Measurements from ENCODE around the gene EIPR1.

DNA sequence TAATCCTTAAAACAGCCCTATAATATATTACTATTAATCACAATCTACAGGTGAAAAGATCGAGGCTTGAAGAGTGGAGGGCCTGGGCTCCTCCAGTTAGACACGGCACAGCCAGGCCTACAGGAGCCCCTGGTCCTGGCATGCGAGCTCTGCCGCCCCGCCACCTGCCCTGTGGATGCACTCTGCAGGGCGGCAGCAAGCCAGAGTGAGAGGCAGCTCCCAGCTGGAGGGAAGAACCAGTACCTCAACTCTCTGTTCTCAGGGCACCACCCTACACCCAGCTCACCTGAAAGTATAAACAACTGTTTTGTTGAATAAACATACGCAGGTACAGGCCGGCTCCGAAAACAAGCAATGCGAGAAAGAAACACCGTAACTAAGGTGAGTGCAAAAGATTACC is 34.6 kb downstream of the EIPR1 start:
- TF ChIP-seq, protein P1, sequence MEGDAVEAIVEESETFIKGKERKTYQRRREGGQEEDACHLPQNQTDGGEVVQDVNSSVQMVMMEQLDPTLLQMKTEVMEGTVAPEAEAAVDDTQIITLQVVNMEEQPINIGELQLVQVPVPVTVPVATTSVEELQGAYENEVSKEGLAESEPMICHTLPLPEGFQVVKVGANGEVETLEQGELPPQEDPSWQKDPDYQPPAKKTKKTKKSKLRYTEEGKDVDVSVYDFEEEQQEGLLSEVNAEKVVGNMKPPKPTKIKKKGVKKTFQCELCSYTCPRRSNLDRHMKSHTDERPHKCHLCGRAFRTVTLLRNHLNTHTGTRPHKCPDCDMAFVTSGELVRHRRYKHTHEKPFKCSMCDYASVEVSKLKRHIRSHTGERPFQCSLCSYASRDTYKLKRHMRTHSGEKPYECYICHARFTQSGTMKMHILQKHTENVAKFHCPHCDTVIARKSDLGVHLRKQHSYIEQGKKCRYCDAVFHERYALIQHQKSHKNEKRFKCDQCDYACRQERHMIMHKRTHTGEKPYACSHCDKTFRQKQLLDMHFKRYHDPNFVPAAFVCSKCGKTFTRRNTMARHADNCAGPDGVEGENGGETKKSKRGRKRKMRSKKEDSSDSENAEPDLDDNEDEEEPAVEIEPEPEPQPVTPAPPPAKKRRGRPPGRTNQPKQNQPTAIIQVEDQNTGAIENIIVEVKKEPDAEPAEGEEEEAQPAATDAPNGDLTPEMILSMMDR (conservative IDR thresholded peaks at IDR 0.05; ENCODE audit: low read depth, low read length) = no peak
- TF ChIP-seq, protein P2, sequence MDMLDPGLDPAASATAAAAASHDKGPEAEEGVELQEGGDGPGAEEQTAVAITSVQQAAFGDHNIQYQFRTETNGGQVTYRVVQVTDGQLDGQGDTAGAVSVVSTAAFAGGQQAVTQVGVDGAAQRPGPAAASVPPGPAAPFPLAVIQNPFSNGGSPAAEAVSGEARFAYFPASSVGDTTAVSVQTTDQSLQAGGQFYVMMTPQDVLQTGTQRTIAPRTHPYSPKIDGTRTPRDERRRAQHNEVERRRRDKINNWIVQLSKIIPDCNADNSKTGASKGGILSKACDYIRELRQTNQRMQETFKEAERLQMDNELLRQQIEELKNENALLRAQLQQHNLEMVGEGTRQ (IDR thresholded peaks at IDR 0.05; ENCODE audit: low read depth, low read length) = no peak
- TF ChIP-seq RAD21 (IDR thresholded peaks at IDR 0.05; ENCODE audit: low read length) (no peak), CEBPB (IDR thresholded peaks at IDR 0.05; ENCODE audit: low read depth, low read length) (no peak), POLR2A (IDR thresholded peaks at IDR 0.05; ENCODE audit: low read depth, low read length) (no peak), FOS (IDR thresholded peaks at IDR 0.05; ENCODE audit: low read depth, low read length) (no peak), SMC3 (IDR thresholded peaks at IDR 0.05; ENCODE audit: low read depth, low read length) (no peak), RFX5 (IDR thresholded peaks at IDR 0.05; ENCODE audit: low read depth, low read length) (no peak), NFE2L2 (IDR thresholded peaks at IDR 0.05; ENCODE audit: low read depth, low read length) (no peak), MXI1 (IDR thresholded peaks at IDR 0.05; ENCODE audit: borderline replicate concordance, low read depth, low read length) (no peak), MAFK (IDR thresholded peaks at IDR 0.05; ENCODE audit: low read depth, low read length) (no peak), ELK1 (IDR thresholded peaks at IDR 0.05; ENCODE audit: borderline replicate concordance, low read depth, low read length) (no peak), RCOR1 (IDR thresholded peaks at IDR 0.05; ENCODE audit: insufficient replicate concordance, low read length) (no peak)

Data from IMR-90 (cell line).